Central memory CD8-positive, alpha-beta T cell (primary cell): ENCODE data around the gene COX18.

ENCODE experiments used
- ATAC-seq: fragments of 150-1000 bp; cut with Tn5 transposase; replicated peaks from 2 replicates; pipeline ENCODE4 v1.10.0; 2022; ENCODE audit warnings: mild to moderate bottlenecking, moderate FRiP score, moderate number of reproducible peaks; ENCODE audit not compliant: poor library complexity, severe bottlenecking; ENCODE audit errors: extremely low read depth
- DNase-seq, 2 donors: peaks; one replicate each; pipeline ENCODE4 v3.0.0; 2021; ENCODE audit warnings: low spot score in 2 of 2
- H3K27ac Mint-ChIP-seq: one replicate; pipeline ENCODE4 v1.8.0; 2022; ENCODE audit warnings: low read depth, mild to moderate bottlenecking, moderate library complexity, mixed read lengths
- H3K27me3 Mint-ChIP-seq: one replicate; pipeline ENCODE4 v1.8.0; 2022; ENCODE audit warnings: mixed read lengths
- H3K36me3 Mint-ChIP-seq: one replicate; pipeline ENCODE4 v1.8.0; 2022; ENCODE audit warnings: mild to moderate bottlenecking, moderate library complexity, mixed read lengths; ENCODE audit not compliant: insufficient read depth
- H3K4me1 Mint-ChIP-seq: one replicate; pipeline ENCODE4 v1.8.0; 2022; ENCODE audit warnings: mixed read lengths
- H3K4me3 Mint-ChIP-seq: one replicate; pipeline ENCODE4 v1.8.0; 2022; ENCODE audit warnings: mild to moderate bottlenecking, moderate library complexity, mixed read lengths
- H3K9me3 Mint-ChIP-seq: one replicate; pipeline ENCODE4 v1.8.0; 2022; ENCODE audit warnings: mixed read lengths

The COX18 gene

DNA sequence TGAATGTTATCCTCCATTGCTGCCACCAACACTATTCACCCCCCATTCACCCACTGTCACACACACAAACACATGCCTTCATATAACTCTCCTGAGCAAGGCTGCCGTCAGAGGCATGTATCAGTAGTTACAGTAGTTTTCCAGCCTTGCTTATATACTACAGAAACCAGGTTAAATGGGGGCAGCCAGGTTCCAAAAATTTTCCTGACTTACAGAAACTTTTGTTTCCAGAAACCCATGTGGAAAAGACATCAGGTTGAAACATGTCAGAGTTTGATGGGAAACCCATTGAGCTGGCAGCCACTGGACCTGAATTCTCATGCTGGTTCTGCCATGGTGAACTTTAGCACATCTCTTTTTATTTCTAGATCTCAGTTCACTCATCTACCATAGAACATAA lies 64.0 kb downstream of the COX18 start:
- no peaks in the 10 kb centered on the region for H3K36me3 Mint-ChIP-seq
- H3K4me1 Mint-ChIP-seq, result no peaks in the 10 kb centered on the region
- no peak for ATAC-seq
- peaks cover 67% of the 10 kb centered on the region for H3K27me3 Mint-ChIP-seq
- H3K27ac Mint-ChIP-seq, result no peak overlapping the region
- H3K9me3 Mint-ChIP-seq, result peaks cover 6% of the 10 kb centered on the region
- no peak overlapping the region for H3K4me3 Mint-ChIP-seq
- DNase-seq, result no peak
